Measurements from ENCODE around the gene BARHL2. TPM values are rescaled to one million over a fixed set of nuclear protein-coding genes. Genes with fewer than 3 reads are reported as not detected.

Gene BARHL2
- total RNA-seq, 1 donor from 2014 or later, result not detected

DNA sequence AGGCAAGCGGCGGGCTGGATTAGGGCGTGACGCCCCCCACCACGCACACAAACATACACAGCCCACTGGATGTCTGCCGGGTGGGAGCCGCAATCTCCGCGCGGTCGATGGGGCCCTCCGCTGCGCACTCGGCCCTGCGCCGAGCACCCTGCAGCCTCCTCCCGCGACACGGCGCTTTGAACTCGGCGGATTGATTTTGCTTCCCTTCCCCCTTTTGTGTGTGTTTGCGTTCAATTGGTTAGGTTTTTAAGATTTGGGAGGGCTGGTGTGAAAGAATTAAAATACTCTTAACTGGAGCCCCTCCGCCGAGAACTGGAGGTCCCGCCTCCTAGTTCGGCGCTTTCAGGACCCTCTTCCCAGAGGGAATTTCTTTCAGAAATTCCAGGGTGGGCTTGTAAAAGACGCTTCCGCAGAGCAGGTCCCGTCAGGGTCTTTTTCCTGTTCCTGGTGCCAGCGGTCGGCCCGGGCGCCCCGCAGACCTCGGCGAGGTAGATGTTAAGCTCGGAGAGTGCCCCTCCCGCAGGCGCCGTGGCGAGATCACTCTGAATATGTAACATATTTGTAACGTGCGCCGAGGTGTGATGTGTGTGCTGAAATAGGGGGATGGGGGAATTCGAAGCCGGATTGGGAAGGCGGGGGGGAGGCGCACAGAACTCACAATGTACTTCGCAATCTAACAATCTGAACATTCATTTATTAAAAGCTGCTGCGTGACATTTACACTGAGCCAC is 8.0 kb upstream of the BARHL2 start:
- no peaks in the 10 kb centered on the region for H3K9me3 ChIP-seq
- TF ChIP-seq POLR2AphosphoS5 (IDR thresholded peaks at IDR 0.05; ENCODE audit: insufficient read depth in 1 of 2, low read depth in 1 of 2) (no peak), POLR2A (IDR thresholded peaks at IDR 0.05) (no peak)
- TF ChIP-seq, protein P1, sequence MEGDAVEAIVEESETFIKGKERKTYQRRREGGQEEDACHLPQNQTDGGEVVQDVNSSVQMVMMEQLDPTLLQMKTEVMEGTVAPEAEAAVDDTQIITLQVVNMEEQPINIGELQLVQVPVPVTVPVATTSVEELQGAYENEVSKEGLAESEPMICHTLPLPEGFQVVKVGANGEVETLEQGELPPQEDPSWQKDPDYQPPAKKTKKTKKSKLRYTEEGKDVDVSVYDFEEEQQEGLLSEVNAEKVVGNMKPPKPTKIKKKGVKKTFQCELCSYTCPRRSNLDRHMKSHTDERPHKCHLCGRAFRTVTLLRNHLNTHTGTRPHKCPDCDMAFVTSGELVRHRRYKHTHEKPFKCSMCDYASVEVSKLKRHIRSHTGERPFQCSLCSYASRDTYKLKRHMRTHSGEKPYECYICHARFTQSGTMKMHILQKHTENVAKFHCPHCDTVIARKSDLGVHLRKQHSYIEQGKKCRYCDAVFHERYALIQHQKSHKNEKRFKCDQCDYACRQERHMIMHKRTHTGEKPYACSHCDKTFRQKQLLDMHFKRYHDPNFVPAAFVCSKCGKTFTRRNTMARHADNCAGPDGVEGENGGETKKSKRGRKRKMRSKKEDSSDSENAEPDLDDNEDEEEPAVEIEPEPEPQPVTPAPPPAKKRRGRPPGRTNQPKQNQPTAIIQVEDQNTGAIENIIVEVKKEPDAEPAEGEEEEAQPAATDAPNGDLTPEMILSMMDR (IDR thresholded peaks at IDR 0.05), result no peak
- DNase-seq (ENCODE audit: extremely low spot score in 2 of 2), result no peak
- H3K36me3 ChIP-seq, result no peaks in the 10 kb centered on the region
- H3K27ac ChIP-seq, result no peak overlapping the region
- H3K4me3 ChIP-seq, result peak overlapping the region; percentile 11 to 33
- H3K27me3 ChIP-seq, result peaks cover 38% of the 10 kb centered on the region
- peaks cover 48% of the 10 kb centered on the region for H3K4me1 ChIP-seq
- intact Hi-C loops (cut with DNase I), result no loop called here

DNA sequence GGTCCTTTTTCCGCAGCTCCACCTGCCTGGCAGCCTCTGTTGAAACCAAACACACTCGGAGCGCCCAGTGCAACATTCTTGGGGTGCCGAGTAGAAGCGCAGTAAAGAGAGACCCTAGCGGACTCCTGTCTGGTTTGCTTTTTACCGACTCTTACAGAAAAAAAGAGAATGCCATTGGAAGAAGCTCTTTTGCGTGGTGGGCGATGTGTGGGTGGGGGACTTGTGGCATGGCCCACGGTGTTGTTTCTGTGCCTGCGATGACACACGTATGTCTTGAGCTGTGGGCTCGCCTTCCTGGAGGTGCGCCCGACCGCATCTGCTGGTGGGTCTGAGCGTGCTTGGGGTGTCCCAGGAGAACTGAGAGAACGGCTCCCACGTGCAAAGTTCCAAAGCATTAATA is 7.3 kb upstream of the BARHL2 start:
- TF ChIP-seq POLR2AphosphoS5 (IDR thresholded peaks at IDR 0.05; ENCODE audit: insufficient read depth in 1 of 2, low read depth in 1 of 2) (no peak), POLR2A (IDR thresholded peaks at IDR 0.05) (no peak)
- TF ChIP-seq, protein P1 (IDR thresholded peaks at IDR 0.05), result no peak
- peaks cover 37% of the 10 kb centered on the region for H3K27me3 ChIP-seq
- intact Hi-C loops (cut with DNase I), result no loop called here

DNA sequence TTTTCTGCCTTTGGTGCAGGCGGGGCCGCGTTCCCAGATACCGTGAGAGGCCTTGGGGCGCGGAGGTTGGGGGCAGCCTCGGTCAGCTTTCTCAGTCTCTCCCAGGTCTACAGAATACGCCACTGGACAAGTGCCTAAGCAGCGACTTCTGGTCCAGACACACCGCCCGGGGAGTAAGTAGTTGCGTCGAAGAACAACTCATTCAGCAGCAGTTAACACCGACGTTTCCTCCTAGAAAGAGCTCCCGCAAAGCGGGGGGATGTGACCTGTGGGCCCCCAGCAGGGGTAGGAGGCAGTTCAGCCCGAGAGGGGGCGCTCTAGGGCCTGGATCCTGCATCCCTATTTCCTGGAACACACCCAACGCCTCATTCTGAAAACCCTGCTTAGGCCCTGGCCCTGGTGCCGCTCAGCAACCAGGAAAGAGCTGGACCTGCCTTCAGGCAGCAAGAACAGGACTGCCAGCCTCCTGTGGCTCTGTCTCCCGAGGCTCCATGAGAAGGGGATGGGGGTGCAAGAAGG is 6.5 kb upstream of the BARHL2 start:
- Histone ChIP-seq H3K4me3 (peak overlapping the region in 1 of 2 donors; percentile 17), H3K4me1 (peaks cover 42% of the 10 kb centered on the region), H3K27me3 (peaks cover 35% of the 10 kb centered on the region), H3K27ac (no peak overlapping the region), H3K9me3 (no peaks in the 10 kb centered on the region), H3K36me3 (no peaks in the 10 kb centered on the region)
- TF ChIP-seq POLR2A (IDR thresholded peaks at IDR 0.05) (no peak), POLR2AphosphoS5 (IDR thresholded peaks at IDR 0.05; ENCODE audit: insufficient read depth in 1 of 2, low read depth in 1 of 2) (no peak)
- TF ChIP-seq, protein P1 (IDR thresholded peaks at IDR 0.05), result no peak
- intact Hi-C loops (cut with DNase I), result no loop called here
- no peak for DNase-seq (ENCODE audit: extremely low spot score in 2 of 2)

More for the DNA sequence above, 7.3 kb upstream of the BARHL2 start:
- no peak overlapping the region for H3K4me3 ChIP-seq
- no peaks in the 10 kb centered on the region for H3K36me3 ChIP-seq
- H3K9me3 ChIP-seq, result no peaks in the 10 kb centered on the region
- DNase-seq (ENCODE audit: extremely low spot score in 2 of 2), result no peak
- peaks cover 41% of the 10 kb centered on the region for H3K4me1 ChIP-seq
- no peak overlapping the region for H3K27ac ChIP-seq

DNA sequence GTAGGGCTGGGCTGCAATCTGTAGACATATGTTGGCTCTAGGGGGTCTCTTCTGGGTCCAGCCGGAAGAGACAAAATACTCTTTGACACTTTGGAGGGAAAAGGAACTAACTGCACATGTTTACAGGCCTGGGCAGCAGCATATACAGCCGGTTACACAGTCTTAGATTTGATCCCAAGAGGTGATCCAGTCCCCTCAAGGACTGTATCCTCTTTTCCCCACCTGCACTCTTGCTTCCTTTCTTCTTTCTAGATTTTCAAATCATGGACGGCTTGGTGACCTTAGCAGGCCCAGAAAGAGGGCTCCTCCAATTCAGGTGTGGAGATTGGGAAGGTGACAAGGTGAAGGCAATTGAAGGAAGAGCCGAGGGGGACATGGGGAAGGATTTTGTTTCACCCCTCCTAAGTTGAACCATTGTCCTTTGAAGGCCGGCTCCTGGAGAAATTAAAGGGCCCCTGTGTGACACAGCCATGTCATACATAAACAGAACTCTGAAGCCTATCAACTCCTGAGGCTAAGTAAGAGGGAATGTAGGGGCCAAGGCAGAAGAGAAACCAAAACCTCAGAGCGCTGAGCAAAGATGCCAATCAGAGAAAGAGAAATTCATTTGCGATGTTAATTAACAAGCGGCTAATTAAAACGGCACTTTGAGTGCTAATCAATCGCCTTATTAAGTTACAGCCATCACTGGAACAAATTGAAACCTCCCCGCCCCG is 5.9 kb upstream of the BARHL2 start:
- Histone ChIP-seq H3K36me3 (no peaks in the 10 kb centered on the region), H3K4me1 (peaks cover 48% of the 10 kb centered on the region), H3K4me3 (peak overlapping the region in 1 of 2 donors; percentile 17), H3K27me3 (peaks cover 35% of the 10 kb centered on the region), H3K9me3 (no peaks in the 10 kb centered on the region), H3K27ac (no peak overlapping the region)
- intact Hi-C loops (cut with DNase I), result no loop called here
- DNase-seq (ENCODE audit: extremely low spot score in 2 of 2), result peak in 1 of 2 donors; percentile 55
- TF ChIP-seq POLR2AphosphoS5 (IDR thresholded peaks at IDR 0.05; ENCODE audit: insufficient read depth in 1 of 2, low read depth in 1 of 2) (no peak), POLR2A (IDR thresholded peaks at IDR 0.05) (no peak)
- TF ChIP-seq, protein P1 (IDR thresholded peaks at IDR 0.05), result no peak
